ENCODE results near the gene TBCA. TPM values are rescaled to one million over a fixed set of nuclear protein-coding genes. Genes with fewer than 3 reads are reported as not detected.

TBCA gene
- total RNA-seq, 2 experiments from 2014 or later, result 174 to 268 TPM

- H3K79me2 ChIP-seq (ENCODE audit: insufficient read depth, low read depth, low read length), result peaks cover 85% of the 10 kb centered on the region
- no peaks in the 10 kb centered on the region for H3K9me2 ChIP-seq (ENCODE audit: insufficient read depth, low read length)
- no peaks in the 10 kb centered on the region for H3K4me1 ChIP-seq (ENCODE audit: insufficient read depth, low read length, poor library complexity, severe bottlenecking)
- POLR2A ChIA-PET, result no interaction called here
- no peak overlapping the region for H3K27ac ChIP-seq (ENCODE audit: low read depth, low read length, poor library complexity, severe bottlenecking)
- intact Hi-C loops (cut with micrococcal nuclease; ENCODE audit: unreplicated experiment), result no loop called here
- no peaks in the 10 kb centered on the region for H3K9me3 ChIP-seq (ENCODE audit: low read length)
- TF ChIP-seq, protein P1, sequence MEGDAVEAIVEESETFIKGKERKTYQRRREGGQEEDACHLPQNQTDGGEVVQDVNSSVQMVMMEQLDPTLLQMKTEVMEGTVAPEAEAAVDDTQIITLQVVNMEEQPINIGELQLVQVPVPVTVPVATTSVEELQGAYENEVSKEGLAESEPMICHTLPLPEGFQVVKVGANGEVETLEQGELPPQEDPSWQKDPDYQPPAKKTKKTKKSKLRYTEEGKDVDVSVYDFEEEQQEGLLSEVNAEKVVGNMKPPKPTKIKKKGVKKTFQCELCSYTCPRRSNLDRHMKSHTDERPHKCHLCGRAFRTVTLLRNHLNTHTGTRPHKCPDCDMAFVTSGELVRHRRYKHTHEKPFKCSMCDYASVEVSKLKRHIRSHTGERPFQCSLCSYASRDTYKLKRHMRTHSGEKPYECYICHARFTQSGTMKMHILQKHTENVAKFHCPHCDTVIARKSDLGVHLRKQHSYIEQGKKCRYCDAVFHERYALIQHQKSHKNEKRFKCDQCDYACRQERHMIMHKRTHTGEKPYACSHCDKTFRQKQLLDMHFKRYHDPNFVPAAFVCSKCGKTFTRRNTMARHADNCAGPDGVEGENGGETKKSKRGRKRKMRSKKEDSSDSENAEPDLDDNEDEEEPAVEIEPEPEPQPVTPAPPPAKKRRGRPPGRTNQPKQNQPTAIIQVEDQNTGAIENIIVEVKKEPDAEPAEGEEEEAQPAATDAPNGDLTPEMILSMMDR (conservative IDR thresholded peaks at IDR 0.05; ENCODE audit: low read length), result no peak
- no peak for TF ChIP-seq EZH2phosphoT487 (IDR thresholded peaks at IDR 0.05; ENCODE audit: borderline replicate concordance, low read depth, low read length)
- peaks cover 43% of the 10 kb centered on the region for H3K36me3 ChIP-seq (ENCODE audit: insufficient read depth, low read length)
- H2AFZ ChIP-seq (ENCODE audit: low read length), result no peak overlapping the region
- CTCF ChIA-PET (ENCODE audit: unreplicated experiment), result no interaction called here
- H3K4me2 ChIP-seq (ENCODE audit: low read length), result no peak overlapping the region
- DNase-seq (ENCODE audit: low spot score), result no peak
- no TSS peak for BruUV-seq (replicated peaks)
- H3K4me3 ChIP-seq (ENCODE audit: low read depth, low read length, poor library complexity, severe bottlenecking), result no peak overlapping the region
- 0 out of 2 replicates have a peak, but pooled peaks cover 7% of the 10 kb centered on the region for H4K20me1 ChIP-seq (ENCODE audit: insufficient read depth, low read length)
Observed at GRCh38 chr5:77734885-77735284, 41.3 kb downstream of the TBCA start.

DNA sequence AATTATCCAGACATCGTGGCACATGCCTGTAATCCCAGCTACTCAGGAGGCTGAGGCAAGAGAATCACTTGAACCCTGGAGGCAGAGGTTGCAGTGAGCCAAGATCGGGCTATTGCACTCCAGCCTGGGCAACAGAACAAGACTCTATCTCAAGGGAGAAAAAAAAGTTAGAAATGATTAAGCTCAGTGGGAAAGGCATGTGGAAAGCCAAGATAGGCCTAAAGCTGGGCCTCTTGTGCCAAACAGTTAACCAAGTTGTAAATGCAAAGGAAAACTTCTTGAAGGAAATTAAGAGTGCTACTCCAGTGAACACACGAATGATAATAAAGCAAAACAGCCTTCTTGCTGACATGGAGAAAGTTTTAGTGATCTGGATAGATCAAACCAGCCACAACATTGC, 43.0 kb downstream of the TBCA start:
- Histone ChIP-seq H2AFZ (ENCODE audit: low read length) (no peak overlapping the region), H3K27ac (ENCODE audit: low read depth, low read length, poor library complexity, severe bottlenecking) (no peak overlapping the region), H3K4me2 (ENCODE audit: low read length) (no peak overlapping the region), H3K4me1 (ENCODE audit: insufficient read depth, low read length, poor library complexity, severe bottlenecking) (no peaks in the 10 kb centered on the region), H3K36me3 (ENCODE audit: insufficient read depth, low read length) (peaks cover 37% of the 10 kb centered on the region), H3K4me3 (ENCODE audit: low read depth, low read length, poor library complexity, severe bottlenecking) (no peak overlapping the region), H3K79me2 (ENCODE audit: insufficient read depth, low read depth, low read length) (peaks cover 90% of the 10 kb centered on the region), H4K20me1 (ENCODE audit: insufficient read depth, low read length) (0 out of 2 replicates have a peak, but pooled peaks cover 5% of the 10 kb centered on the region), H3K9me2 (ENCODE audit: insufficient read depth, low read length) (no peaks in the 10 kb centered on the region), H3K9me3 (ENCODE audit: low read length) (no peaks in the 10 kb centered on the region)
- CTCF ChIA-PET (ENCODE audit: unreplicated experiment), result no interaction called here
- POLR2A ChIA-PET, result interaction anchor here (1.1 to 1.2 kb wide), 2 partner anchors 11 to 265 kb away, joined by 3 to 4 read pairs; no protein-coding TSS in a partner anchor
- no peak for DNase-seq (ENCODE audit: low spot score)
- intact Hi-C loops (cut with micrococcal nuclease; ENCODE audit: unreplicated experiment), result no loop called here
- TF ChIP-seq EZH2phosphoT487 (IDR thresholded peaks at IDR 0.05; ENCODE audit: borderline replicate concordance, low read depth, low read length), result no peak
- BruUV-seq (replicated peaks), result no TSS peak

DNA sequence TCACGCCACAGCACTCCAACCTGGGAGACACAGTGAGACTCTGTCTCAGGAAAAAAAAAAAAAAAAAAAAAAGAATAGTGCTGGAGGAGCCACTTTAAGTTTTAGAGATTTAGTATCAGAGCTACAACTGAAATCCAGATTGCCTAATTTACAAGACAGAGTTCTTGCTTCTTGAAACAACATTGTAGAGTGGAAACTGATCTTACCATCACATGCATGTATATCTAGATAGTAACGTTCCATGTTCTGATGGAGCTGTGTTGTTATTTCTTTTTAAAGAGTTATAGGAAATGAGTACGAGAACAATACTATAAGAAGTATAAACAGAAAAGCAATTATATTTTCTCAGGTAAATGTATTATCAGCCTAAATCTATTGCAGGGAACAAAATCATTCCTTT, 48.9 kb downstream of the TBCA start:
- intact Hi-C loops (cut with micrococcal nuclease; ENCODE audit: unreplicated experiment), result no loop called here
- no peak for TF ChIP-seq EZH2phosphoT487 (IDR thresholded peaks at IDR 0.05; ENCODE audit: borderline replicate concordance, low read depth, low read length)
- TF ChIP-seq, protein P1 (conservative IDR thresholded peaks at IDR 0.05; ENCODE audit: low read length), result no peak
- no peak overlapping the region for H3K27ac ChIP-seq (ENCODE audit: low read depth, low read length, poor library complexity, severe bottlenecking)
- H3K4me1 ChIP-seq (ENCODE audit: insufficient read depth, low read length, poor library complexity, severe bottlenecking), result no peaks in the 10 kb centered on the region
- BruUV-seq (replicated peaks), result no TSS peak
- H2AFZ ChIP-seq (ENCODE audit: low read length), result no peak overlapping the region
- peaks cover 96% of the 10 kb centered on the region for H3K79me2 ChIP-seq (ENCODE audit: insufficient read depth, low read depth, low read length)
- H3K9me2 ChIP-seq (ENCODE audit: insufficient read depth, low read length), result no peaks in the 10 kb centered on the region
- H3K36me3 ChIP-seq (ENCODE audit: insufficient read depth, low read length), result peaks cover 18% of the 10 kb centered on the region
- CTCF ChIA-PET (ENCODE audit: unreplicated experiment), result no interaction called here
- H3K4me2 ChIP-seq (ENCODE audit: low read length), result no peak overlapping the region
- DNase-seq (ENCODE audit: low spot score), result no peak
- peaks cover 18% of the 10 kb centered on the region for H4K20me1 ChIP-seq (ENCODE audit: insufficient read depth, low read length)
- H3K9me3 ChIP-seq (ENCODE audit: low read length), result no peaks in the 10 kb centered on the region
- H3K4me3 ChIP-seq (ENCODE audit: low read depth, low read length, poor library complexity, severe bottlenecking), result no peak overlapping the region
- POLR2A ChIA-PET, result interaction anchor here (0.7 to 1.3 kb wide), 2 partner anchors 18 to 43 kb away, joined by 3 to 9 read pairs; no protein-coding TSS in a partner anchor
